Heart left ventricle (tissue), 16 donors: ENCODE data around the gene FCHSD2. TPM values are rescaled to one million over a fixed set of nuclear protein-coding genes. Genes with fewer than 3 reads are reported as not detected.

Source experiments
- ATAC-seq, 4 donors: fragments of 200-7000 bp; cut with Tn5 transposase; one replicate each; pipeline ENCODE4 v1.9.1; 2020 to 2022; ENCODE audit warnings: moderate library complexity in 4 of 4, mild to moderate bottlenecking in 3 of 4, moderate number of reproducible peaks in 1 of 4
- DNase-seq, 5 donors: peaks; one replicate each; pipeline ENCODE4 v3.0.0-alpha.2; 2020
- H3K27ac ChIP-seq, 12 donors: fragments of 200-600 bp; sonication (generic) in 4 of 12; one replicate each; pipeline versions ENCODE4 v1.5.0 to v1.8.0; 2016 to 2022; ENCODE audit warnings: mild to moderate bottlenecking in 2 of 12
- H3K27me3 ChIP-seq, 9 donors: fragments of 200-600 bp; sonication (generic) in 2 of 9; one replicate each; pipeline versions ENCODE4 v1.5.1 to v1.8.0; 2016 to 2022; ENCODE audit warnings: mild to moderate bottlenecking in 3 of 9
- H3K36me3 ChIP-seq, 9 donors: fragments of 200-600 bp; sonication (generic) in 2 of 9; one replicate each; pipeline versions ENCODE4 v1.5.0 to v1.8.0; 2018 to 2022; ENCODE audit warnings: mild to moderate bottlenecking in 2 of 9
- H3K4me1 ChIP-seq, 12 donors: fragments of 200-600 bp; sonication (generic) in 4 of 12; one replicate each; pipeline versions ENCODE4 v1.5.0 to v1.8.0; 2016 to 2022; ENCODE audit warnings: mild to moderate bottlenecking in 3 of 12
- H3K4me3 ChIP-seq, 12 donors: fragments of 200-600 bp; sonication (generic) in 4 of 12; one replicate each; pipeline versions ENCODE4 v1.5.0 to v1.8.0; 2017 to 2022; ENCODE audit warnings: mild to moderate bottlenecking in 9 of 12, moderate library complexity in 4 of 12
- H3K9me3 ChIP-seq, 12 donors: fragments of 200-600 bp; sonication (generic) in 4 of 12; one replicate each; pipeline versions ENCODE4 v1.5.0 to v1.8.0; 2016 to 2022; ENCODE audit warnings: mild to moderate bottlenecking in 1 of 12
- POLR2A ChIP-seq, 2 donors: fragments of 450-650 bp; IDR thresholded peaks; one replicate each; pipeline ENCODE4 v1.6.1; 2017; ENCODE audit warnings: antibody characterized with exemption in 2 of 2, mild to moderate bottlenecking in 2 of 2, moderate library complexity in 2 of 2
- WGBS, 4 donors: extraction: QIAGEN DNeasy Blood & Tissue Kit in 2 of 4; methylation state at CpG; one replicate each; pipeline versions ENCODE4 v1.1.5 to v1.1.7; 2013 to 2018; 5-methylcytosine and 5-hydroxymethylcytosine counted together
- intact Hi-C, 10 donors: fragments of 100-400 bp; cut with DNase I; formaldehyde crosslinking; loops; one replicate each; pipeline versions ENCODE4 v1.11.1 to v1.14.2; 2022
- polyA plus RNA-seq, 2 donors: library from polyadenylated mRNA; stranded (reverse); fragments of 200-250 nt; gene quantifications; one replicate each; pipeline ENCODE4 v1.2.3, GENCODE V29; 2013
- total RNA-seq, 9 donors: library from RNA; depleted of rRNA in 2 of 9; stranded (reverse); fragments of >200 nt in 2 of 9; fragmentation: NEBNext Ultra II Directional in 3 of 9; extraction: Animal tissue kit (Norgen Biotek cat#: 25700) in 3 of 9; gene quantifications; one replicate each; pipeline versions ENCODE4 v1.1.0 to v1.2.4, GENCODE V29; 2016 to 2023
- TF ChIP-seq, protein P1 (sequence below), 12 donors: fragments of 200-600 bp; sonication (generic) in 4 of 12; IDR thresholded peaks; one replicate each; pipeline versions ENCODE4 v1.5.0 to v1.8.0; 2018 to 2022; ENCODE audit warnings: antibody characterized with exemption in 12 of 12, mild to moderate bottlenecking in 5 of 12
- donor health status: ischemic (EF 13 %, LVEDD 7.1; RV severe dilation, severe dysfunction).
- donor health status: healthy with polysubstance abuse.
- donor health status: DM: no; HTN: yes; CAD: no.
- donor health status: DM: no; HTN: no; CAD: no.
- donor health status: ischemic (EF 25% LVEDD 6.9; RV normal size, moderate dysfunction).
- donor health status: ischemic (EF 25% LVEDD 5.7; RV mildly dilated, moderate dysfunction).
- donor health status: healthy.
- donor health status: DM: yes; HTN: yes; CAD: no.
- donor health status: ischemic (EF 35%, LVEDD 5.7; RV mildly dilated, moderate dysfunction).
- donor health status: nonischemic (EF 11% LVEDD 7.7; RV severe dilation, severe dysfunction).
- donor health status: DM: yes; HTN: yes; CAD: no.
- donor health status: PGD.
- donor health status: ischemic (EF 29% LVEDD 5.4; RV normal size, mild dysfunction).
- donor health status: nonischemic (EF 23%, LVEDD 6.1; RV moderate dilation, normal function).

Gene FCHSD2
- total and polyA plus RNA-seq, 11 donors: 9.9 to 61.1 (median 39.0) TPM

DNA sequence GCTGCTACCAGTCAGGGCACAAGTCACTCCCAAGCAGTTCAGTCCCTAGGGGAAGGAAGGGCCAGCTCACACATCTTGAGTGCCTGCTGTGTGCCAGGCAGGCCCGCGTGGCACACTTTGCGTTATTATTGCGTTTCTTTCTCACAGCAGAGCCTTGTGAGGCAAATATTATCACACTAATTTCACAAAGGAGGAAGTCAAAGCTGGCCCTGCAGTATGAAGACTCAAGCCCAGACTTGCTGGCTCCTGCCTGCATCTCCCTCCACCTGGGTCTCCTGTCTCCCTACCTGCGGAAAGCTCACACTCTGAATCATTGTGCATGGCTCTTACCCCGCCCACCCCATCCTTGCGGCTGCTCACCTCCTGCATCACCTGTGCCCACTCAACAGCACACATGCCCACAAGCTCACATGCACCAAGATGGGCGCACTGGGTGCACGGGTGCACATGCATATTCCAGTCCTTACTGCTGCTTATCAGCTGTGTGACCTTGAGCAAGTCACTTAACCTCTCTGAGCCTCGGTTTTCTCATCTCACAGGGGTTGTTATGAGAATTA lies 44.3 kb upstream of the FCHSD2 start:
- WGBS, 4 donors: 88 to 89% (median 88%) methylated on average over 10 of the region's 10 CpGs

DNA sequence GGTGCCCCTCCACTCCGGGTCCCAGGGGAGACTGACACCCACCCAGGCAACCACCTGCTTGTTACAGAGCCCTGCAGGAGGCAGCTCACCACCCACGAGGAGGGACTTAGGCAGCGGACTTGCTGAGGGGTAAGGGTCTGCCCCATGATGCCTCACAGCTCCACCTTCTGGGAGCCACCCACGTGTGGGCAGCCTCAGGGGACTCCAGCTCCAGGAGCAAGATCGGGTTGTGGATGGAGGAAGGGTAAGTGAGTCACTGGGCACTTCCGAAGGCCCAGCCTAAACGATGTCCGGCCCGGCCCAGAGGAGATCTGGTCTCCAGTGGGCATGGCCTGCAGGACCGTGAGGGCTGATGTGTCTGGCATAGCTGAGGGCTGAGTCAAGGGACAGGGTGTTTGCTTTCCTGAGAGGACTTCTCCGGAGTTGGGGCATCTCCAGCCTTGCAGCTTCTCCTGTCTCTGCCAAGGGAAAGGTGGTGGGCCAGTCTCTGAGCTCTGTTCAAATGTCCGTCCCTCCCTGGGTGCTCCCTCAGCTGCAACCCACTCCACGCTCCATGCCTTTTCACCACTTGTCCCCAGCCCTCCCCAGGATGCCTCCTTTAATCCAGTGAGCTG lies 43.7 kb upstream of the FCHSD2 start:
- no peak for ATAC-seq
- Histone ChIP-seq H3K9me3 (no peaks in the 10 kb centered on the region), H3K4me1 (peaks cover 3 to 54% (median 25%) of the 10 kb centered on the region in 12 donors), H3K27me3 (no peaks in the 10 kb centered on the region), H3K4me3 (no peak overlapping the region), H3K27ac (peak overlapping the region in 3 of 12 donors; percentile 8 to 41 (median 19)), H3K36me3 (no peaks in the 10 kb centered on the region)
- intact Hi-C loops: loop anchor here (1.0 to 5.0 kb wide), 9 partner anchors 51 to 107 kb away; no protein-coding TSS in a partner anchor
- DNase-seq: no peak
- WGBS, 4 donors: 64 to 73% (median 68%) methylated on average over 11 to 13 of the region's 13 CpGs
- TF ChIP-seq, protein P1, sequence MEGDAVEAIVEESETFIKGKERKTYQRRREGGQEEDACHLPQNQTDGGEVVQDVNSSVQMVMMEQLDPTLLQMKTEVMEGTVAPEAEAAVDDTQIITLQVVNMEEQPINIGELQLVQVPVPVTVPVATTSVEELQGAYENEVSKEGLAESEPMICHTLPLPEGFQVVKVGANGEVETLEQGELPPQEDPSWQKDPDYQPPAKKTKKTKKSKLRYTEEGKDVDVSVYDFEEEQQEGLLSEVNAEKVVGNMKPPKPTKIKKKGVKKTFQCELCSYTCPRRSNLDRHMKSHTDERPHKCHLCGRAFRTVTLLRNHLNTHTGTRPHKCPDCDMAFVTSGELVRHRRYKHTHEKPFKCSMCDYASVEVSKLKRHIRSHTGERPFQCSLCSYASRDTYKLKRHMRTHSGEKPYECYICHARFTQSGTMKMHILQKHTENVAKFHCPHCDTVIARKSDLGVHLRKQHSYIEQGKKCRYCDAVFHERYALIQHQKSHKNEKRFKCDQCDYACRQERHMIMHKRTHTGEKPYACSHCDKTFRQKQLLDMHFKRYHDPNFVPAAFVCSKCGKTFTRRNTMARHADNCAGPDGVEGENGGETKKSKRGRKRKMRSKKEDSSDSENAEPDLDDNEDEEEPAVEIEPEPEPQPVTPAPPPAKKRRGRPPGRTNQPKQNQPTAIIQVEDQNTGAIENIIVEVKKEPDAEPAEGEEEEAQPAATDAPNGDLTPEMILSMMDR (IDR thresholded peaks at IDR 0.05): no peak
- TF ChIP-seq POLR2A (IDR thresholded peaks at IDR 0.05): no peak

More for the DNA sequence above, 44.3 kb upstream of the FCHSD2 start:
- Histone ChIP-seq H3K4me1 (peaks cover 3 to 54% (median 25%) of the 10 kb centered on the region in 12 donors), H3K27ac (no peak overlapping the region), H3K9me3 (no peaks in the 10 kb centered on the region), H3K27me3 (no peaks in the 10 kb centered on the region), H3K4me3 (no peak overlapping the region), H3K36me3 (no peaks in the 10 kb centered on the region)
- TF ChIP-seq, protein P1 (IDR thresholded peaks at IDR 0.05): no peak
- no peak for TF ChIP-seq POLR2A (IDR thresholded peaks at IDR 0.05)
- ATAC-seq: no peak
- intact Hi-C loops: loop anchor here in 6 of 10 donors (2.0 to 5.0 kb wide), 4 partner anchors 51 to 106 kb away; no protein-coding TSS in a partner anchor
- DNase-seq: no peak

DNA sequence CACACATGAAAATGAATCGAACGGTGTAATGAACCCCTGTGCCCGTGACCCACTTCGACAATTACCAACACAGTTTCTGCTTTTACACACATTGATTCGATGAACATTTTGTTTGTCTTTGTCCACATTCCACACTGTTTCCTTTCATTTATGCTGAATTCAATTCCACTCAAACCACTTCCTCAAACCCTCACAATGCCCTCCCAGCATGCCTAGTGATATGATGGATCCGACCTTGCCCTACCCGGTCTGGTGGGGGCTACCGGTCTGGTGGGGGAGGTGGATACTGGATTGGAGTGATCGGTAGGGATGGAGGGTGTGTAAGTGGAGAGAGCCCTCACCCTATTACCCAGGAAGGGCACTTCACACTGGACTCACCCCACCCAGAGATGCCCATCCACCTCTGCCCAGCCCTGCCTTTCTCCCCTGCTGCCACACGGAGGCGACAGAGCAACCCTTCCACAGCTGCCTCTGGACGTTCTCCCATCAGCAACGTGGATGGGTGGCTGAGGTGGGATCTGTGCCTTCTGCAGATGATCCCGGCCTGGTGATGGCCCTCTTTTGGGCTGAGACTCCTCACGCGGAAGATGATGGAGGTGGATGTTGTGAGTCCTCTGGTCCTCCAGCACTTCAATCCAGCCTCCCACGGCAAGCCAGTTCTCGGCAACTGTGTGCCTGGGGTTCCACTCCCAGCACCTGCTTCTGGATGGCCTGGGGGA lies 43.0 kb upstream of the FCHSD2 start:
- Histone ChIP-seq H3K36me3 (no peaks in the 10 kb centered on the region), H3K4me3 (peak overlapping the region in 1 of 12 donors; percentile 28), H3K4me1 (peaks cover 3 to 57% (median 24%) of the 10 kb centered on the region in 12 donors), H3K9me3 (no peaks in the 10 kb centered on the region), H3K27me3 (no peaks in the 10 kb centered on the region), H3K27ac (peak overlapping the region in 4 of 12 donors; percentile 8 to 67 (median 30))
- TF ChIP-seq, protein P1 (IDR thresholded peaks at IDR 0.05): peak; percentile 75 to 88 (median 84)
- no peak for TF ChIP-seq POLR2A (IDR thresholded peaks at IDR 0.05)
- ATAC-seq: peak; percentile 16 to 63 (median 54)
- peak; percentile 59 to 88 (median 78) for DNase-seq
- intact Hi-C loops: loop anchor here (1.0 to 5.0 kb wide), 8 partner anchors 52 to 107 kb away; no protein-coding TSS in a partner anchor
- 42 to 45% (median 44%) methylated on average over 18 of the region's 18 CpGs for WGBS, 4 donors
